HG02943 (cell line): ENCODE results near the gene ERC1.
A peak's percentile ranks its signal among the peaks of the same experiment; 100 is the strongest.
"Not testable (repeated sequence)": the region's sequence is repeated elsewhere in the genome, so short reads cannot be mapped to it uniquely, and the experiment has no call there.

ENCODE experiments used
- ATAC-seq: cut with Tn5 transposase; IDR thresholded peaks from one replicate; pipeline ENCODE4 v1.9.1; 2021; ENCODE audit warnings: mild to moderate bottlenecking, low read depth, moderate library complexity; ENCODE audit not compliant: unreplicated experiment

ERC1 gene

DNA sequence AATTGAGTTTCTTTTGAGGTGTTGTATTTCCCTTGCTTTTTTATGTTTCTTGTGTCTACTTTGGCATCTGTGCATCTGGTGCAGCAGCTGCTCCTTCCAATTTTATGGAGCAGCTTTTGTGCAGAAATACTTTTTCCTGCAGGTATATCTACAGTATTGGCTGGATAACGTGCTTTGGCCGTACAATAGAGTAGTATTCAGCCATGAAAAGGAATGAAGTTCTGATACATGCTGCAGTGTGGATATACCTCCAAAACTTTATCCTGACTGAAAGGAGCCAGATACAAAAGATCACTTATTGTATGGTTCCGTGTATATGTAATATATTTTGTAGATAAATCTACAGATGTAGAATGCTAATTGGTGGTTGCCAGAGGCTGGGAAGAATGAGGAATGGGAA lies 74.6 kb downstream of the ERC1 start:
- ATAC-seq: no peak

- no peak for ATAC-seq
These were observed 78.8 kb downstream of the ERC1 start for GRCh38 chr12:1069846-1070245.

DNA sequence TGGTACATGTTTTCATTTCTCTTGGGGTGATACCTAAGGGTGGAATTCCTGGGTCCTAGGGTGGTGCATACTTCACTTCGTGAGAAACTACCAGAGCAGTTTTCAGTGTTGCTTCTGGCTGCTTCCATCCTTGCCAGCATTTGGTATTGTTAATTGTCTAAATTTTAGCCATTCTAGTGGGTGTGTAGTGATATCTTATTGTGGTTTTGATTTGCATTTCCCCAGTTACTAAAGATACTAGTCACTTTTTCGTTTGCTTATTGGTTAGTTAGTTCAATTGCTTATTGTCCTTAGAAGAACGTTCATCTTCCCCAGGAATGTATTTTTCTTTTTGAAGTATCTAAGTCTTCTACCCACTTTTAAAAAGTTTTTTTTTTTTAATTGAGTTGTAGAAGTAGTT lies 80.2 kb downstream of the ERC1 start:
- no peak for ATAC-seq

DNA sequence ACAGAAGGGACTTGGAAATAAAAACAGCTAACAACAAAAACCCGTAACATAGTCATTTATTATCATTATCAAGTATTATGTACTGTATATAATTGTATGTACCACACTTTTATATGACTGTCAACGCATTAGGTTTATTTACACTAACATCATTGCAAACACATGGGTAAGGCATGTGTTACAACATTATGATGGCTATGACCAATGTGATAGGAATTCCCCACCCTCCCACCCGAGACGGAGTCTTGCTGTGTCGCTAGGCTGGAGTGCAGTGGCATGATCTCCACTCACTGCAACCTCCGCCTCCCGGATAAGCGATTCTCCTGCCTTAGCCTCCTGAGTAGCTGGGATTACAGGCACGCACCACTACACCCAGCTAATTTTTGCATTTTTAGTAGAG lies 82.6 kb downstream of the ERC1 start:
- no peak for ATAC-seq

DNA sequence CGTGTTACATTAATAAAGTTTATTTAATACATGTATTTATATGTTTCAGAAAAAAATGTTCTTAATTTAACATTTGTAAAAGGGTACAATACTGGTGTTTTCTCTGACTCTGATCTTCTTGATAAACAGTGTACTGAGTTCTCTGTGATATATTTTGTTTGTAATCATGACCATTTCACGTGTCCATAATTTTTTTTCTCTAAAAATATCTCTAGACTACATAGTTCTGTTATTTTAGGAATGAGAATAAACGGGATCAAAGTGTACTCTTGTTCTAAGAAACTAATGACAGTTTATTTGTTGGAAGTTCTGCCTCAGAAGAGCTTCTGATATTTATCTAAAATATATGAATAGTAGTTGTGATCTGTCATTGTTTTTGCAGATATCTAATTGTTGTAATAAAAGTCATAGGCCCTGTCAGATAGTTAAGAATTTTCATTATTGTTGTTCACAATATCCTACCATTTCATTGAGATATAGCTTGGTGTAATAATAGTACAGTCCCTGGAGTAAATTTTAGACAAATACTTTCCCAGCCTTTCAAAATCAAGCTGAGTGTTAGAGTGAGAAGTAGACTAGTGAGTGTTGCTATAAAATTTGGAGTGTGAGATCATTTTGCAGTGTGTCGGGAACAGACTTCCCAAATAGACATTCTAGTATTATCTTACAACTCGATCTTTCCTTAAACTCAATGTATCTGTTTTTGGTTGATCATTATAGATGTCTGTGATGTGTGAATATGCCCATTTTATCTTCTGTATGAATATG lies 86.2 kb downstream of the ERC1 start:
- no peak for ATAC-seq

DNA sequence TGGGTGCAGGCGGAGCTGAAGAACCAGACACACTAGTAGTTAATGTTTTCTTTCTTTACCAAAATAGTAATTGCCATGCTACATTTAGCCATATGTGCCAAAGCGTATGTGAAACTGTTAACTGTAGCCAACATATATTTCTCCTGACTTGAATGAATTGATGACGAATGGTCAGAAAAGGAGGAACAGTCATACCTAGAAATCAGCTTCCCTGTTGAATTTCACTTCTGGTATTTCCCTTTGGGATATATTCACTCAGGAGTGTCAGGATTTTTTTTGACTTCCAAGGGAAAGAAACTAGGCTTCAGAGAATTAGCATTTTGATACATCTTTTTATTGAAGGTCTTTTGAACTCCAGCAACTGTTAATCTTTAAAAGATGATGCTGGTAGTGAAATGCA lies 87.0 kb downstream of the ERC1 start:
- ATAC-seq: no peak

DNA sequence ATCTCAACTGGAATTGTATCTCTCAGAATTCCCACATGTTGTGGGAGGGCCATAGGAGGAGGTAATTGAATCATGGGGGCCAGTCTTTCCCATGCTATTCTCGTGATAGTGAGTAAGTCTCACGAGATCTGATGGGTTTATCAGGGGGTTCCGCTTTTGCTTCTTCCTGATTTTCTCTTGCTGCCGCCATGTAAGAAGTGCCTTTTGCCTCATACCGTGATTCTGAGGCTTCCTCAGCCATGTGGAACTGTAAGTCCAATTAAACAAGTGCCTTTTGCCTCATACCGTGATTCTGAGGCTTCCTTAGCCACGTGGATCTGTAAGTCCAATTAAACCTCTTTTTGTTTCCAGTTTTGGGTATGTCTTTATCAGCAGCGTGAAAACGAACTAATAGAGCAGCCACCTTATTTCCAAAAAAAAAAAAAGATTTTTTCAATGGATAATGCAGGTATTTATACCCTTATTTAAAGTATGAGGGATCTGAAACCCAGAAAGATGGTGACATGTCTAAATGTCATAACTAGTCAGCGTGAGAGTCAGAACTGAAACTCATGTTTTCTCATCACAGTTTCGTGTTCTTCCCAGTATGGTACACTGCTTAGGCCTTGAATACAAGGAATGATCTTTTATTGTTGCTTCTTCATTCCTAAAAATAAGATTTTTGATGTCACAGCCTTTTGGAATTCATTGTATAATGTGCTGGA lies 89.6 kb downstream of the ERC1 start:
- ATAC-seq: peak; percentile 65

GRCh38 chr12:1083151-1083888 lies 92.3 kb downstream of the ERC1 start:
- ATAC-seq: no peak

GRCh38 chr12:1083889-1084262 lies 92.9 kb downstream of the ERC1 start:
- ATAC-seq: no peak

DNA sequence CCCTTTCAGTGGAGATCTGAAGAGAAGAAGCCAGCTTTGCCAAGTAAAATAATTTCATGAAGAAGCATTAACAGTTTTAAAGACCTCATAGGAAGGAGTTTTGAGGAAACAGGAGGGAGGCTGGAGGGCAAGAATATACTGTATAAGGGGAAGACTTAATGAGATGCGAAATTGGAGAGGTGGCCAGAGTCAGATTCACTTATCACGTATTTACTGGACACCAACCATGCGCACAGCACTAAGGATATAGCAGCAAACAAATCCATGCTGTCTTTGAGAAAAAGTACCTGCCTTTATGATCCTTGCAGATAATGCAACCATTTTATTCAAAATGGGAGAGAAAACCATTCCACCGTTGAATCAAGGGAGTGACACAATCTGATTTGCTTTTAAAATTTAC lies 100.3 kb downstream of the ERC1 start:
- ATAC-seq: no peak

- no peak for ATAC-seq
These were observed 102.2 kb downstream of the ERC1 start for GRCh38 chr12:1093166-1093751.

- no peak for ATAC-seq
These were observed 103.7 kb downstream of the ERC1 start for GRCh38 chr12:1094714-1095113.

DNA sequence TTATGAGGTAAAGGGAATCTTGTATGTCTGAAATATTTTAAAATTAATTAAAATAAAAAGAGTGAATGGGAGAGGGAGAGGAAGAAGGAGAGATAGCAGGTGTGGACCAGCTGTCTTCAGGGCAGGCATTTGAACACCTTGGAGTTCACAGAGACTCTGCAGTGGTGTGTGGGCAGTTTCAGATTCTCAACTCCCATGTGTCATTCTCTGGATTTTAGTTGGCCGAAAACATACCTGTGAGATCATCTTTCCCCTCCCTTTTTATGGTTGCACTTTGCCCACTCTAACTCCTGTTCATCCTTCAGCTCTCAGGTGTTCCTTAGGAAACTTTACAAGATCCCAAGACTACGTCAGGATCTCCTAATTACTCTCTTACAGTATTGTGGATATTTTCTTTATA lies 108.1 kb downstream of the ERC1 start:
- ATAC-seq: no peak

GRCh38 chr12:1099618-1100017 lies 108.6 kb downstream of the ERC1 start:
- ATAC-seq: not testable (repeated sequence)

GRCh38 chr12:1102115-1102514 lies 111.1 kb downstream of the ERC1 start:
- ATAC-seq: no peak

GRCh38 chr12:1102791-1103450 lies 111.9 kb downstream of the ERC1 start:
- no peak for ATAC-seq

- no peak for ATAC-seq
These were observed 112.6 kb downstream of the ERC1 start for GRCh38 chr12:1103632-1104031.

DNA sequence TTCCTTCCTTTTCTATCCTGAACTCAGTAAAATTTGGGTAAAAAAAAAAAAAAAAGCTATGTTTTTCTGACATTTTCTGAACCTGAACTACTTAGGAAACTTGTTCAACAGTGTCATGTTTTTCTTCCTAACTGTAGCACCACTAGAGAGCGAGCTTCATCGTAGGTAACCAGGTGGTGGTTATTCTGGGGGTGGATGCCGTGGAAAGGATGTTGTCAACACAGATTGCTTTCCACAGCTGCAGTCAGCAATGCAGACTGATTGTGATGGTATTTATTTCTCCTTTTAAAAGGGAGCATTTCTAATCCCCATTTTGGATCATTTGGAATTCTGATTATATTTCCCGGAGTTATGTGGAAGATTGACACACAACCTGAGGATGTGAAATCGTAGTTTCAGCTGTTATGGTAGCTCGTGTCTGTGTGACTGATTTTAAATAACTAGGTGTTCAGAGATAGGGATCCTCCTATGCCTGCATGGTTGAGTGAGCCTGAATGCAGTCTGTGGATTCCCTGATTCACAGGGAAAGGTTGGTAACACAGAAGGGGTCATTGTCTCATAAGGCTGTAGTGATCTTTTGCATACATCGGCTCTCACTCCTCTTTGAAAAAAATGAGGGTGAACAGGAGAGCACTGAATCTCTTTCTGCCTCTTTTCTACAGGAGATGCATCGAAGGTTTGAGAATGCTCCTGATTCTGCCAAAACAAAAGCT lies 113.2 kb downstream of the ERC1 start:
- no peak for ATAC-seq

GRCh38 chr12:1107669-1108068 lies 116.6 kb downstream of the ERC1 start:
- no peak for ATAC-seq

GRCh38 chr12:1108276-1108675 lies 117.3 kb downstream of the ERC1 start:
- no peak for ATAC-seq
